OCI-LY1 (cell line): ENCODE results near the gene JUP.

Experiments
- CTCF ChIP-seq: fragments of 200-600 bp; sonication (generic), shearing (Covaris generic); IDR thresholded peaks from 2 replicates; pipeline ENCODE4 v1.5.1; 2017; ENCODE audit warnings: mild to moderate bottlenecking, antibody characterized with exemption, low read length, moderate library complexity, mixed read lengths
- EZH2 ChIP-seq: fragments of 200-600 bp; sonication (generic), shearing (Covaris generic); IDR thresholded peaks from 2 replicates; pipeline ENCODE4 v1.8.0; 2017; ENCODE audit warnings: borderline replicate concordance, mixed run types, mild to moderate bottlenecking, antibody characterized with exemption, low read length, moderate library complexity, mixed read lengths

- TF ChIP-seq EZH2 (no peak), CTCF (no peak)
These were observed 17.7 kb downstream of the JUP start for GRCh38 chr17:41768682-41769288.
